Calu3 (cell line): ENCODE data around the gene KCNH1. TPM values are rescaled to one million over a fixed set of nuclear protein-coding genes. Genes with fewer than 3 reads are reported as not detected.

Experiments
- BruUV-seq: library from RNA; stranded (reverse); fragments of 400-500 nt; replicated peaks from 2 replicates; lab custom pipeline; 2021; lab: Mats Ljungman, UMichigan
- CTCF ChIA-PET: fragments of 300-600 bp; sonication (Branson Sonifier 250); formaldehyde crosslinking; loops from one replicate; lab custom pipeline; 2022; ENCODE audit warnings: antibody characterized with exemption; lab: Charles Lee
- DNase-seq: peaks from one replicate; pipeline ENCODE4 v3.0.0; 2022
- H3K27ac Mint-ChIP-seq: one replicate; pipeline ENCODE4 v1.8.0; 2022; ENCODE audit warnings: mixed read lengths; ENCODE audit not compliant: unreplicated experiment
- H3K27me3 Mint-ChIP-seq: one replicate; pipeline ENCODE4 v1.8.0; 2022; ENCODE audit warnings: mixed read lengths; ENCODE audit not compliant: unreplicated experiment
- H3K36me3 Mint-ChIP-seq: one replicate; pipeline ENCODE4 v1.8.0; 2022; ENCODE audit warnings: mild to moderate bottlenecking, moderate library complexity, mixed read lengths; ENCODE audit not compliant: insufficient read depth, unreplicated experiment
- H3K4me1 Mint-ChIP-seq: one replicate; pipeline ENCODE4 v1.8.0; 2022; ENCODE audit warnings: mild to moderate bottlenecking, low read depth, mixed read lengths; ENCODE audit not compliant: unreplicated experiment
- H3K4me3 Mint-ChIP-seq: one replicate; pipeline ENCODE4 v1.8.0; 2022; ENCODE audit warnings: mild to moderate bottlenecking, low read depth, moderate library complexity, mixed read lengths; ENCODE audit not compliant: unreplicated experiment
- H3K9me3 Mint-ChIP-seq: one replicate; pipeline ENCODE4 v1.8.0; 2022; ENCODE audit warnings: low read depth, mixed read lengths; ENCODE audit not compliant: unreplicated experiment
- CTCF ChIP-seq: fragments of 200-600 bp; IDR thresholded peaks from one replicate; pipeline ENCODE4 v1.8.0; 2022; ENCODE audit warnings: antibody characterized with exemption; ENCODE audit not compliant: unreplicated experiment
- intact Hi-C: fragments of 100-400 bp; cut with micrococcal nuclease; formaldehyde crosslinking; loops from one replicate; pipeline ENCODE4 v1.10.0; 2022; ENCODE audit not compliant: unreplicated experiment
- total RNA-seq: library from RNA; stranded (reverse); gene quantifications from 2 replicates; pipeline ENCODE4 v1.2.3, GENCODE V29; 2022

The KCNH1 gene
- total RNA-seq, 1 experiment from 2014 or later = not detected

- CTCF ChIA-PET = no interaction called here
- Mint-ChIP-seq H3K27me3 (peaks cover 18% of the 10 kb centered on the region), H3K4me3 (no peak overlapping the region), H3K4me1 (no peaks in the 10 kb centered on the region), H3K36me3 (no peaks in the 10 kb centered on the region), H3K9me3 (no peaks in the 10 kb centered on the region), H3K27ac (no peak overlapping the region)
- no TSS peak for BruUV-seq
- intact Hi-C loops = no loop called here
- DNase-seq = no peak
- no peak for TF ChIP-seq CTCF
Measured at GRCh38 chr1:210746024-210746731, 387.8 kb downstream of the KCNH1 start.

GRCh38 chr1:210743038-210743437, 390.9 kb downstream of the KCNH1 start:
- CTCF ChIA-PET = interaction anchor here (0.7 kb wide), 1 partner anchor 207 kb away, joined by 3 read pairs; no protein-coding TSS in a partner anchor
- DNase-seq = no peak

GRCh38 chr1:210741564-210741963, 392.4 kb downstream of the KCNH1 start:
- Mint-ChIP-seq H3K4me3 (no peak overlapping the region), H3K9me3 (no peaks in the 10 kb centered on the region), H3K27me3 (peaks cover 51% of the 10 kb centered on the region), H3K4me1 (no peaks in the 10 kb centered on the region), H3K27ac (no peak overlapping the region), H3K36me3 (no peaks in the 10 kb centered on the region)
- CTCF ChIA-PET = no interaction called here
- DNase-seq = no peak
- TF ChIP-seq CTCF = no peak
- no TSS peak for BruUV-seq
- intact Hi-C loops = no loop called here

More at GRCh38 chr1:210743038-210743437, 390.9 kb downstream of the KCNH1 start:
- H3K4me3 Mint-ChIP-seq = no peak overlapping the region
- no peak overlapping the region for H3K27ac Mint-ChIP-seq
- no peaks in the 10 kb centered on the region for H3K9me3 Mint-ChIP-seq
- intact Hi-C loops = no loop called here
- no peak for TF ChIP-seq CTCF
- no TSS peak for BruUV-seq
- no peaks in the 10 kb centered on the region for H3K36me3 Mint-ChIP-seq
- H3K27me3 Mint-ChIP-seq = peaks cover 36% of the 10 kb centered on the region
- H3K4me1 Mint-ChIP-seq = no peaks in the 10 kb centered on the region

- CTCF ChIA-PET = interaction anchor here (0.5 to 0.6 kb wide), 2 partner anchors 39 to 220 kb away, joined by 3 read pairs; no protein-coding TSS in a partner anchor
- peaks cover 71% of the 10 kb centered on the region for H3K27me3 Mint-ChIP-seq
- DNase-seq = no peak
- no peaks in the 10 kb centered on the region for H3K4me1 Mint-ChIP-seq
- no peaks in the 10 kb centered on the region for H3K36me3 Mint-ChIP-seq
- no peak for TF ChIP-seq CTCF
- BruUV-seq = no TSS peak
- H3K4me3 Mint-ChIP-seq = no peak overlapping the region
- no peaks in the 10 kb centered on the region for H3K9me3 Mint-ChIP-seq
- intact Hi-C loops = no loop called here
- no peak overlapping the region for H3K27ac Mint-ChIP-seq
Measured at GRCh38 chr1:210739627-210740026, 394.3 kb downstream of the KCNH1 start.
